Prostate gland (tissue), 2 donors: ENCODE results near the gene ERCC6L2. TPM values are rescaled to one million over a fixed set of nuclear protein-coding genes. Genes with fewer than 3 reads are reported as not detected.

Experiments used
- DNase-seq: peaks from one replicate; pipeline ENCODE4 v3.0.0-alpha.2; 2019; ENCODE audit warnings: low spot score
- H3K27ac ChIP-seq, 2 donors: fragments of 200-600 bp; sonication (generic); 2 replicates each; pipeline ENCODE4 v1.5.1; 2017 to 2019
- H3K27me3 ChIP-seq: fragments of 200-600 bp; sonication (generic); replicated peaks from 2 replicates; pipeline ENCODE4 v1.5.1; 2019; ENCODE audit not compliant: insufficient read depth
- H3K36me3 ChIP-seq, 2 donors: fragments of 200-600 bp; sonication (generic); 1 replicate in 1 of 2; 2 replicates in 1 of 2; pipeline versions ENCODE4 v1.5.1 to v1.8.1; 2017 to 2019
- H3K4me1 ChIP-seq: fragments of 200-600 bp; sonication (generic); replicated peaks from 2 replicates; pipeline ENCODE4 v1.5.1; 2019
- H3K4me3 ChIP-seq, 2 donors: fragments of 200-600 bp; sonication (generic); 2 replicates each; pipeline ENCODE4 v1.5.1; 2017 to 2019
- H3K9me3 ChIP-seq: fragments of 200-600 bp; sonication (generic); 2 replicates; pipeline ENCODE4 v1.5.1; 2017
- POLR2A ChIP-seq: fragments of 450-650 bp; IDR thresholded peaks from one replicate; pipeline ENCODE4 v1.6.1; 2016; ENCODE audit warnings: antibody characterized with exemption, mild to moderate bottlenecking
- POLR2AphosphoS5 ChIP-seq: sonication (generic); formaldehyde crosslinking; IDR thresholded peaks from one replicate; pipeline ENCODE4 v1.6.1; 2017; ENCODE audit warnings: antibody characterized with exemption
- WGBS: methylation state at CpG from one replicate; pipeline ENCODE4 v1.1.5; 2018; 5-methylcytosine and 5-hydroxymethylcytosine counted together
- intact Hi-C: fragments of 100-400 bp; cut with DNase I; formaldehyde crosslinking; loops from one replicate; pipeline ENCODE4 v1.14.2; 2022
- total RNA-seq, 2 donors: library from RNA; depleted of rRNA; stranded (reverse); fragments of >200 nt; gene quantifications; one replicate each; pipeline ENCODE4 v1.1.0, GENCODE V29; 2016
- TF ChIP-seq, protein P1 (sequence below), 4 experiments: fragments of 200-600 bp in 2 of 4; fragments of 450-650 bp in 2 of 4; sonication (generic) in 2 of 4; IDR thresholded peaks; 1 replicate in 3 of 4; 2 replicates in 1 of 4; pipeline ENCODE4 v1.5.1; 2016 to 2019; ENCODE audit warnings: antibody characterized with exemption in 4 of 4, mild to moderate bottlenecking in 2 of 4, moderate library complexity in 2 of 4

The ERCC6L2 gene
- total RNA-seq, 2 donors from 2014 or later = 57.7 to 73.4 TPM

DNA sequence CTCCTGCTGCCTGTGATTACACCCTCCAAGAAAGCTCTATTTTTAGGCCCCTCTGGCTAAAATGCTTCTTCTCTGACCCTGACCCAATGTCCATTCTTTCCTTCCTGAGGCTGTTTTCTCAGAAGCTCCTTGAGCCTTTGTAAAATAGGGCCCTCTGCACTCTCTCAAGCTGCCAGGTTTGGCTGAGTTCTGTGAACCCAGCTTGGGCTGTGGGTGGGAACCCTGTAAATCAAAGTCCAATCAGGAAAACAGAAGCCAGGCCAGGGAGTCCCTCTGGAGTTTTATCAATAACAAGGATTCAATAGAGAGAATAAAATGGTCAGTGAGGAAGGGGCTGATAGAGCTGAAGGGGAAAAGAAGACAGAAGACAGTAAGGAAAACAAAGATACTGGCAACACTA lies 43.7 kb upstream of the ERCC6L2 start:
- peak overlapping the region; percentile 6 to 25 for H3K27ac ChIP-seq
- no peak overlapping the region for H3K4me3 ChIP-seq
- no peaks in the 10 kb centered on the region for H3K36me3 ChIP-seq
- no peak for DNase-seq
- TF ChIP-seq, protein P1, sequence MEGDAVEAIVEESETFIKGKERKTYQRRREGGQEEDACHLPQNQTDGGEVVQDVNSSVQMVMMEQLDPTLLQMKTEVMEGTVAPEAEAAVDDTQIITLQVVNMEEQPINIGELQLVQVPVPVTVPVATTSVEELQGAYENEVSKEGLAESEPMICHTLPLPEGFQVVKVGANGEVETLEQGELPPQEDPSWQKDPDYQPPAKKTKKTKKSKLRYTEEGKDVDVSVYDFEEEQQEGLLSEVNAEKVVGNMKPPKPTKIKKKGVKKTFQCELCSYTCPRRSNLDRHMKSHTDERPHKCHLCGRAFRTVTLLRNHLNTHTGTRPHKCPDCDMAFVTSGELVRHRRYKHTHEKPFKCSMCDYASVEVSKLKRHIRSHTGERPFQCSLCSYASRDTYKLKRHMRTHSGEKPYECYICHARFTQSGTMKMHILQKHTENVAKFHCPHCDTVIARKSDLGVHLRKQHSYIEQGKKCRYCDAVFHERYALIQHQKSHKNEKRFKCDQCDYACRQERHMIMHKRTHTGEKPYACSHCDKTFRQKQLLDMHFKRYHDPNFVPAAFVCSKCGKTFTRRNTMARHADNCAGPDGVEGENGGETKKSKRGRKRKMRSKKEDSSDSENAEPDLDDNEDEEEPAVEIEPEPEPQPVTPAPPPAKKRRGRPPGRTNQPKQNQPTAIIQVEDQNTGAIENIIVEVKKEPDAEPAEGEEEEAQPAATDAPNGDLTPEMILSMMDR (IDR thresholded peaks at IDR 0.05) = no peak
- no peak for TF ChIP-seq POLR2A
- no peak for TF ChIP-seq POLR2AphosphoS5
- H3K9me3 ChIP-seq = no peaks in the 10 kb centered on the region
- intact Hi-C loops = no loop called here
- peaks cover 6% of the 10 kb centered on the region for H3K4me1 ChIP-seq
- no peaks in the 10 kb centered on the region for H3K27me3 ChIP-seq

DNA sequence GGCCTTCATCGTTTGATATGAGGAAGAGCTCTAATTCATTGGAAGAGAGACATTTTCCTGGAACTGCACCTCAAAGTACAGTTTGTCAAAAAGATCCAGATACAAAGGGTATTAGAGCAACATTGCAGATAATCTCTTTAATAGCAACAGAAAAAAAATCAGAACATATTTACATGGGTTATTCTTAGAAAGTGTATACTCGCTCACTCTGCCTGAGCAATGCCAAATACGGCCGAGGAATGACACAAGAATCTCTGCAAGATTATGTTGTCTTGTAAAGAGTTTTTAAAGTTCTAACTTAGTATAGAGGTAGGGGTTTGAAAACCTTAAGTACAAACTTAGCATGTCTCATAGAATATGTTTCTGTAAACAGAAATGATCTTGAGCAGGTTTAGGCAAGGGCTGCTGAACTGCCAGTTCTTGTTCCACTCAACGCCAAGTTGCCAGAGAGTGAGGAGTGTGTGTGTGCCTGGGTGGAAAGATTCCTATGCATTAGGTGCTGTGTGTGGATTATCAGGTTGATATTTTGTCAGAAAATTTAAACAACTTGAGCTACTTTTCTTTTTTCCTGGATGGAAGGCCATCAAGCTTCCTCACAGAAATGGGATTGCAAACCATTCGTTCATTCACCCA lies 41.8 kb upstream of the ERCC6L2 start:
- intact Hi-C loops = no loop called here
- TF ChIP-seq POLR2AphosphoS5 (peak; percentile 7), POLR2A (no peak)
- 37% methylated on average over 6 of the region's 6 CpGs for WGBS
- no peak for DNase-seq
- no peak overlapping the region for H3K4me3 ChIP-seq
- H3K27me3 ChIP-seq = no peaks in the 10 kb centered on the region
- peaks cover 6% of the 10 kb centered on the region for H3K4me1 ChIP-seq
- no peaks in the 10 kb centered on the region for H3K9me3 ChIP-seq
- no peaks in the 10 kb centered on the region for H3K36me3 ChIP-seq
- H3K27ac ChIP-seq = peak overlapping the region in 1 of 2 donors; percentile 5

DNA sequence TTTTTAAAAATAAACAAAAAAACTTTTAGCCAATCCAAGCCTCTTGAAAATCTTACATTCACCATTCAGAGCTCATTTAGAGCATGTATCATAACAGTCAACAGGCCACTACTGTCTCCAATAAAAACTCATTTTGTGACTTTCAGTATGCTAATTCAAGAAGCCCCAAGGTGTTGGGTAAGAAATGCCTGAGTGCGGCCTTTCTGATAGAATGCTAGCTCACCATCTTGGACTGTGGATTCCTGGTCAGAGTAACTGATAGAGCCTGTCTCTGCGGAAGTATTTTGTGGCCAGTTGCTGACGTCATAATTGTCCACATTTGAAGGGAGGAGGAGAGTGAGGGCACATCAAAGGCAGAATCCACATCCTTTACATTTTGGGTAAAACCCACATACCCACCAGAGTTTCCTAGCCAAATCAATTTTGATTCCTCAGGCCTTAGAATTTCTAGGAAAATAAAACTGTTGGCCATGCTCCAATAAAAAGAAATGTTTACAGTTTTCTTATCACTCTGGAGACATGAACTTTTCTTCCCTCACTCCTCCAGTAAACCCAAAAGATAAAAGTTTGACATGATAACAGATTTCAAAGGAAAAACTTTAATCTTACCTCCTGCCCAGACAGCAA lies 41.1 kb upstream of the ERCC6L2 start:
- DNase-seq = no peak
- TF ChIP-seq POLR2A = no peak
- TF ChIP-seq POLR2AphosphoS5 = no peak
- TF ChIP-seq, protein P1 (IDR thresholded peaks at IDR 0.05) = no peak
- intact Hi-C loops = no loop called here
- H3K27ac ChIP-seq = peak overlapping the region in 1 of 2 donors; percentile 5
- no peaks in the 10 kb centered on the region for H3K36me3 ChIP-seq
- H3K27me3 ChIP-seq = no peaks in the 10 kb centered on the region
- H3K4me3 ChIP-seq = no peak overlapping the region
- H3K9me3 ChIP-seq = no peaks in the 10 kb centered on the region
- WGBS = 85% methylated on average over 3 of the region's 3 CpGs
- peaks cover 6% of the 10 kb centered on the region for H3K4me1 ChIP-seq

DNA sequence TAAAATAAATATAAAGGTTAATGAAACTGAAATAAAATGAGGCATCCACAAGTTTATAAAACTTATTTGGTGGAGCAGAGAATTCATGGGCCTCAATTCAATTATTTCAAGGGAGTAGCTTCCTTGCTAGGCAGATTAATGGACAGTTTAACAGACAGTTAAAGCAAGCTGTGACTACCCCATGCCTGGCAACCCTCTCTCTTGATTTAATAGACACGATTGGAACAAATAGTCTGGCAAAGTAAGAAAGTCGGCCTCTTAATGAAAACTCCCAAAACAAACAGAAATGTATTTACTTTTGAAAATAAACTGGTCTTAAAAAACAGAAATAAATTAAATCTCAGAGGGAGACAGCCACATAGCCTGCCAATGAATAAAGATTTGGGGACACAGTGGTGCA lies 40.1 kb upstream of the ERCC6L2 start:
- 10% methylated on average over 2 of the region's 2 CpGs for WGBS
- Histone ChIP-seq H3K36me3 (no peaks in the 10 kb centered on the region), H3K27ac (no peak overlapping the region), H3K4me1 (peaks cover 6% of the 10 kb centered on the region), H3K27me3 (no peaks in the 10 kb centered on the region), H3K4me3 (no peak overlapping the region), H3K9me3 (no peaks in the 10 kb centered on the region)
- DNase-seq = peak; percentile 68
- TF ChIP-seq POLR2A (no peak), POLR2AphosphoS5 (peak; percentile 78)
- intact Hi-C loops = no loop called here

DNA sequence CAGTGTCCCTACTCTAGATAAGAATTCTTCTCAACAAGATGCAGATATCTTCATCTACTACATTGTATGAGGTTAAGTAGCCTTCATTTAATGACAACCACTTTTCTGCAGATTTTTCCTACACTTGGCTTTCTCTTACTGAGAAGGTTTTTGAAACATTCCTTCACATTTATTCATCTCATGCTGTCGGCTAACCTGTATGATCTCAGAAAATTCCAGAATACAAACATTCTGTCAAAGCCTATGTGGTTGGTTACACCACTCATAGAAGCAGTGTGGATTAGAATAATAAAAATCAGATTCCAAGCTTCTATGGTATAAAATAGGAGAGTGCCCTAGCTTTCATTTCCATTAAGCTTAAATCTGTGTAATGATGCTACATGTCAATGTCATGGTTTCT lies 39.4 kb upstream of the ERCC6L2 start:
- Histone ChIP-seq H3K36me3 (no peaks in the 10 kb centered on the region), H3K4me1 (peaks cover 6% of the 10 kb centered on the region), H3K4me3 (no peak overlapping the region), H3K27ac (no peak overlapping the region), H3K27me3 (no peaks in the 10 kb centered on the region), H3K9me3 (no peaks in the 10 kb centered on the region)
- TF ChIP-seq POLR2A = no peak
- TF ChIP-seq, protein P1 (IDR thresholded peaks at IDR 0.05) = no peak
- TF ChIP-seq POLR2AphosphoS5 = no peak
- WGBS = 86% methylated on average over 1 of the region's 1 CpG
- no peak for DNase-seq
- intact Hi-C loops = no loop called here

DNA sequence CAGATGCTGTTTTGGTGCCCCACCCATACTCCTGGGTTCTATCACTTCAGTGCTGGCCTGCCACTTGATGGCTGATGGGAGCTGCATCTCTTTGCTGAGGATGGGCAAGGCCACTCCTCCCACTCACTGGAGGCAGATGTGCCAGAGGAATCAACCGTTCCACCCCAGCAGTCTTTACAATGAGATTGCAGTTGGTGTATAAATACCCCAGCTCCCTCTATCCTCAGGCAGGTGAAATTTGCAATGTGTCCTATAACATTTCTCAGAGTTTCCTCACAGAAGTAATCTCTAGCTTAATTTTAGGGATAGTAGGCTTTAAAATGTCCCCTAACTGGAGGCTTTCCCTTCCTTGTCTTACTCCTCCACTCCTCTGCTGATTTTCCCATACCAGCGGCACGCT lies 36.5 kb upstream of the ERCC6L2 start:
- peaks cover 3% of the 10 kb centered on the region for H3K4me1 ChIP-seq
- 93% methylated on average over 3 of the region's 3 CpGs for WGBS
- H3K36me3 ChIP-seq = no peaks in the 10 kb centered on the region
- no peak overlapping the region for H3K4me3 ChIP-seq
- no peak overlapping the region for H3K27ac ChIP-seq
- DNase-seq = no peak
- intact Hi-C loops = no loop called here
- TF ChIP-seq POLR2AphosphoS5 (no peak), POLR2A (no peak)
- TF ChIP-seq, protein P1 (IDR thresholded peaks at IDR 0.05) = no peak
- H3K9me3 ChIP-seq = no peaks in the 10 kb centered on the region
- H3K27me3 ChIP-seq = no peaks in the 10 kb centered on the region
